Suprapubic skin (tissue), 4 donors: ENCODE measurements around the gene VPS37D.
"Not testable (repeated sequence)": the region's sequence is repeated elsewhere in the genome, so short reads cannot be mapped to it uniquely, and the experiment has no call there.

Source experiments
- EP300 ChIP-seq: sonication (generic); formaldehyde crosslinking; IDR thresholded peaks from one replicate; pipeline ENCODE4 v1.6.1; 2017; ENCODE audit warnings: antibody characterized with exemption
- POLR2A ChIP-seq, 2 donors: fragments of 450-650 bp; IDR thresholded peaks; one replicate each; pipeline ENCODE4 v1.6.1; 2017; ENCODE audit warnings: antibody characterized with exemption in 2 of 2, mild to moderate bottlenecking in 2 of 2, moderate library complexity in 2 of 2
- POLR2AphosphoS5 ChIP-seq, 3 donors: sonication (generic); formaldehyde crosslinking; IDR thresholded peaks; one replicate each; pipeline ENCODE4 v1.6.1; 2017; ENCODE audit warnings: antibody characterized with exemption in 3 of 3
- TF ChIP-seq, protein P1 (sequence below), 2 donors: fragments of 200-600 bp in 1 of 2; fragments of 450-650 bp in 1 of 2; sonication (generic) in 1 of 2; IDR thresholded peaks; one replicate each; pipeline ENCODE4 v1.5.1; 2016 to 2019; ENCODE audit warnings: antibody characterized with exemption in 2 of 2, mild to moderate bottlenecking in 1 of 2, moderate library complexity in 1 of 2

DNA sequence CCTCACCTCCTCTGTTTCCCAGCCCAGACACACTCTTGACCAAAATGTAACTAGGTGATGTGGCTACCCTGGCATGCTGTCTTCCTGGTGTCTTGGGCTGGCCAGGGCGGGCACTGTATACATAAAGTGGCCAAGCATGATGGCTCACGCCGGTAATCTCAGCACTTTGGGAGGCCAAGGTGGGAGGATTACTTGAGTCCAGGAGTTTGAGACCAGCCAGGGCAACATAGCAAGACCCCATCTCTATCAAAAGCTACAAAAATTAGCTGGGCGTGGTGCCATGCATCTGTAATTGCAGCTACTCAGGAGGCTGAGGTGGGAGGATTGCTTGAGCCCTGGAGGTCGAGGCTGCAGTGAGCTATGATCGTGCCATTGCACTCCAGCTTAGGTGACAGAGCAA, 45.7 kb downstream of the VPS37D start:
- TF ChIP-seq, protein P1, sequence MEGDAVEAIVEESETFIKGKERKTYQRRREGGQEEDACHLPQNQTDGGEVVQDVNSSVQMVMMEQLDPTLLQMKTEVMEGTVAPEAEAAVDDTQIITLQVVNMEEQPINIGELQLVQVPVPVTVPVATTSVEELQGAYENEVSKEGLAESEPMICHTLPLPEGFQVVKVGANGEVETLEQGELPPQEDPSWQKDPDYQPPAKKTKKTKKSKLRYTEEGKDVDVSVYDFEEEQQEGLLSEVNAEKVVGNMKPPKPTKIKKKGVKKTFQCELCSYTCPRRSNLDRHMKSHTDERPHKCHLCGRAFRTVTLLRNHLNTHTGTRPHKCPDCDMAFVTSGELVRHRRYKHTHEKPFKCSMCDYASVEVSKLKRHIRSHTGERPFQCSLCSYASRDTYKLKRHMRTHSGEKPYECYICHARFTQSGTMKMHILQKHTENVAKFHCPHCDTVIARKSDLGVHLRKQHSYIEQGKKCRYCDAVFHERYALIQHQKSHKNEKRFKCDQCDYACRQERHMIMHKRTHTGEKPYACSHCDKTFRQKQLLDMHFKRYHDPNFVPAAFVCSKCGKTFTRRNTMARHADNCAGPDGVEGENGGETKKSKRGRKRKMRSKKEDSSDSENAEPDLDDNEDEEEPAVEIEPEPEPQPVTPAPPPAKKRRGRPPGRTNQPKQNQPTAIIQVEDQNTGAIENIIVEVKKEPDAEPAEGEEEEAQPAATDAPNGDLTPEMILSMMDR (IDR thresholded peaks at IDR 0.05): not testable (repeated sequence)
- TF ChIP-seq POLR2A (IDR thresholded peaks at IDR 0.05); EP300; POLR2AphosphoS5 (IDR thresholded peaks at IDR 0.05): not testable (repeated sequence)
